HEK293 (cell line): ENCODE measurements around the gene UBTD1.

Experiments used
- CTCF ChIA-PET: fragments of 350-600 bp; formaldehyde crosslinking; extraction: SDS; loops from one replicate; lab custom pipeline; 2021; ENCODE audit warnings: antibody characterized with exemption; lab: Yijun Ruan, JAX
- POLR2A ChIA-PET: fragments of 300-600 bp; formaldehyde crosslinking; extraction: SDS; loops from one replicate; lab custom pipeline; 2020; ENCODE audit warnings: antibody characterized with exemption, inconsistent platforms; lab: Yijun Ruan, JAX
- H3K27ac ChIP-seq: fragments of 200-500 bp; sonication (Bioruptor generic); 2 replicates; pipeline ENCODE4 v1.5.1; 2014; ENCODE audit warnings: low read depth, low read length, control low read depth, inconsistent platforms; ENCODE audit errors: extremely low read depth
- H3K36me3 ChIP-seq, 2 experiments: fragments of 200-500 bp in 1 of 2; sonication (Bioruptor generic) in 1 of 2; 1 replicate in 1 of 2; 2 replicates in 1 of 2; pipeline ENCODE4 v1.5.1; 2014 to 2017; ENCODE audit warnings: inconsistent platforms in 2 of 2, low read length in 2 of 2; ENCODE audit not compliant: control insufficient read depth in 2 of 2, insufficient read depth in 1 of 2
- H3K4me1 ChIP-seq: fragments of 200-500 bp; sonication (Bioruptor generic); 2 replicates; pipeline ENCODE4 v1.5.1; 2014; ENCODE audit warnings: mild to moderate bottlenecking, low read length, inconsistent platforms; ENCODE audit not compliant: control insufficient read depth, insufficient read depth
- H3K4me3 ChIP-seq: 2 replicates; pipeline ENCODE4 v1.5.1; 2011; ENCODE audit warnings: low read depth, mild to moderate bottlenecking, control low read depth, low read length, moderate library complexity
- H3K9me3 ChIP-seq: fragments of 200-500 bp; sonication (Bioruptor generic); 2 replicates; pipeline ENCODE4 v1.5.1; 2014; ENCODE audit warnings: low read depth, low read length, inconsistent platforms; ENCODE audit not compliant: control insufficient read depth, insufficient read depth
- EGR2 ChIP-seq: fragments of 450-650 bp; formaldehyde crosslinking; IDR thresholded peaks from 2 replicates; pipeline ENCODE4 v1.5.1; 2016; ENCODE audit warnings: low read depth, missing biosample characterization, missing genetic modification characterization
- GLIS2 ChIP-seq: fragments of 450-650 bp; formaldehyde crosslinking; IDR thresholded peaks from 2 replicates; pipeline ENCODE4 v1.5.1; 2016; ENCODE audit warnings: missing biosample characterization, missing genetic modification characterization
- HIC1 ChIP-seq: fragments of 450-650 bp; formaldehyde crosslinking; IDR thresholded peaks from 2 replicates; pipeline ENCODE4 v1.5.1; 2016; ENCODE audit warnings: missing biosample characterization, missing genetic modification characterization
- HOXD13 ChIP-seq: sonication (generic); formaldehyde crosslinking; IDR thresholded peaks from 2 replicates; pipeline ENCODE4 v1.8.0; 2022; ENCODE audit warnings: missing genetic modification reagents, borderline replicate concordance
- KLF16 ChIP-seq: fragments of 450-650 bp; formaldehyde crosslinking; IDR thresholded peaks from 2 replicates; pipeline ENCODE4 v1.5.1; 2017; ENCODE audit warnings: missing biosample characterization, missing genetic modification characterization
- KLF7 ChIP-seq: fragments of 450-650 bp; formaldehyde crosslinking; IDR thresholded peaks from 2 replicates; pipeline ENCODE4 v1.5.1; 2016; ENCODE audit warnings: missing biosample characterization, missing genetic modification characterization, borderline replicate concordance
- PRDM10 ChIP-seq: fragments of 450-650 bp; formaldehyde crosslinking; IDR thresholded peaks from 2 replicates; pipeline ENCODE4 v1.5.1; 2016; ENCODE audit warnings: missing biosample characterization, missing genetic modification characterization
- PRDM4 ChIP-seq: fragments of 450-650 bp; formaldehyde crosslinking; IDR thresholded peaks from 2 replicates; pipeline ENCODE4 v1.5.1; 2017; ENCODE audit warnings: missing biosample characterization, missing genetic modification characterization
- REPIN1 ChIP-seq: fragments of 450-650 bp; formaldehyde crosslinking; IDR thresholded peaks from 2 replicates; pipeline ENCODE4 v1.5.1; 2017; ENCODE audit warnings: missing biosample characterization, missing genetic modification characterization, low read depth
- SCRT2 ChIP-seq: fragments of 450-650 bp; formaldehyde crosslinking; IDR thresholded peaks from 2 replicates; pipeline ENCODE4 v1.5.1; 2016; ENCODE audit warnings: missing biosample characterization, missing genetic modification characterization
- TCF7L2 ChIP-seq: IDR thresholded peaks from 2 replicates; pipeline ENCODE4 v1.6.1; 2011; ENCODE audit warnings: low read depth, mild to moderate bottlenecking, inconsistent platforms, low read length, moderate library complexity, borderline replicate concordance
- ZBTB49 ChIP-seq: fragments of 450-650 bp; formaldehyde crosslinking; IDR thresholded peaks from 2 replicates; pipeline ENCODE4 v1.5.1; 2016; ENCODE audit warnings: missing biosample characterization, missing genetic modification characterization, low read depth
- ZBTB8A ChIP-seq: fragments of 450-650 bp; formaldehyde crosslinking; IDR thresholded peaks from 2 replicates; pipeline ENCODE4 v1.5.1; 2016; ENCODE audit warnings: missing biosample characterization, missing genetic modification characterization
- ZFHX2 ChIP-seq: fragments of 450-650 bp; formaldehyde crosslinking; conservative IDR thresholded peaks from 2 replicates; pipeline ENCODE4 v1.5.1; 2016; ENCODE audit warnings: missing biosample characterization, missing genetic modification characterization
- ZIC2 ChIP-seq: fragments of 450-650 bp; formaldehyde crosslinking; IDR thresholded peaks from 2 replicates; pipeline ENCODE4 v1.5.1; 2016; ENCODE audit warnings: missing biosample characterization, missing genetic modification characterization
- ZNF23 ChIP-seq: fragments of 450-650 bp; formaldehyde crosslinking; IDR thresholded peaks from 2 replicates; pipeline ENCODE4 v1.5.1; 2016; ENCODE audit warnings: missing biosample characterization, missing genetic modification characterization, borderline replicate concordance
- ZNF350 ChIP-seq: fragments of 450-650 bp; formaldehyde crosslinking; IDR thresholded peaks from 2 replicates; pipeline ENCODE4 v1.5.0; 2017; ENCODE audit warnings: missing biosample characterization, mild to moderate bottlenecking, missing genetic modification characterization
- ZNF473 ChIP-seq: fragments of 450-650 bp; formaldehyde crosslinking; IDR thresholded peaks from 2 replicates; pipeline ENCODE4 v1.5.1; 2017; ENCODE audit warnings: missing biosample characterization, missing genetic modification characterization
- ZNF510 ChIP-seq: fragments of 450-650 bp; formaldehyde crosslinking; IDR thresholded peaks from 2 replicates; pipeline ENCODE4 v1.5.1; 2018; ENCODE audit warnings: mild to moderate bottlenecking, missing genetic modification characterization, missing biosample characterization; ENCODE audit not compliant: insufficient replicate concordance
- ZNF626 ChIP-seq: fragments of 450-650 bp; sonication (Bioruptor Pico); formaldehyde crosslinking; IDR thresholded peaks from 2 replicates; pipeline ENCODE4 v1.5.1; 2018; ENCODE audit warnings: missing biosample characterization, missing genetic modification characterization, inconsistent platforms
- ZSCAN16 ChIP-seq: fragments of 450-650 bp; formaldehyde crosslinking; IDR thresholded peaks from 2 replicates; pipeline ENCODE4 v1.5.1; 2016; ENCODE audit warnings: missing biosample characterization, missing genetic modification characterization
- ZSCAN18 ChIP-seq: fragments of 450-650 bp; formaldehyde crosslinking; IDR thresholded peaks from 2 replicates; pipeline ENCODE4 v1.5.1; 2016; ENCODE audit warnings: missing biosample characterization, missing genetic modification characterization

Gene UBTD1

GRCh38 chr10:97539523-97540200 lies 40.9 kb downstream of the UBTD1 start (continued):
- TF ChIP-seq KLF16 (tag by site-specific recombination) (no peak), ZSCAN16 (0 out of 2 replicates have a peak, but pooled peaks have one; percentile 53), ZNF350 (tag by site-specific recombination) (no peak), ZNF626 (tag by site-specific recombination) (no peak), ZBTB8A (tag by site-specific recombination) (no peak), ZSCAN18 (tag by site-specific recombination) (no peak), SCRT2 (no peak), GLIS2 (tag by site-specific recombination) (peak; percentile 23; the same call in 1 of the 2 replicates), PRDM10 (tag by site-specific recombination) (no peak), ZNF23 (tag by site-specific recombination) (no peak), HOXD13 (CRISPR knock-in tag) (no peak), ZNF473 (tag by site-specific recombination) (no peak), REPIN1 (tag by site-specific recombination) (no peak), HIC1 (tag by site-specific recombination) (no peak), TCF7L2 (no peak), ZNF510 (tag by site-specific recombination) (no peak)

GRCh38 chr10:97540669-97541500 lies 42.2 kb downstream of the UBTD1 start:
- POLR2A ChIA-PET, result no interaction called here
- Histone ChIP-seq H3K36me3 (no peaks in the 10 kb centered on the region), H3K27ac (no peak overlapping the region), H3K9me3 (no peaks in the 10 kb centered on the region), H3K4me1 (peaks cover 8% of the 10 kb centered on the region; the same call in 1 of the 2 replicates), H3K4me3 (no peak overlapping the region)
- CTCF ChIA-PET, result interaction anchor here (0.6 to 5.7 kb wide), 3 partner anchors 12 to 68 kb away, joined by 4 to 27 read pairs (median 4); no protein-coding TSS in a partner anchor
- TF ChIP-seq EGR2, result peak; percentile 78
- no peak for TF ChIP-seq ZNF350 (tag by site-specific recombination)
- TF ChIP-seq KLF7 (tag by site-specific recombination), result no peak
- TF ChIP-seq PRDM4, result no peak
- peak; percentile 84 for TF ChIP-seq ZIC2
- peak; percentile 91 for TF ChIP-seq ZFHX2 (tag by site-specific recombination)
- TF ChIP-seq ZBTB49, result no peak
